RKO (cell line): ENCODE results near the gene ZSCAN25.
"Not testable (repeated sequence)": the region's sequence is repeated elsewhere in the genome, so short reads cannot be mapped to it uniquely, and the experiment has no call there.

Experiments used
- DNase-seq: peaks from one replicate; pipeline ENCODE4 v3.0.0-alpha.2; 2016; ENCODE audit warnings: low spot score

The ZSCAN25 gene

GRCh38 chr7:99616359-99617191 lies at the start of gene ZSCAN25:
Gene ZSCAN25 (plus strand): TSS chr7:99616946. CDS start chr7:99619607, 2,661 bp downstream.
- peak; percentile 98 for DNase-seq

- DNase-seq = not testable (repeated sequence)
Observed at GRCh38 chr7:99568770-99569169, 48.0 kb upstream of the ZSCAN25 start.

DNA sequence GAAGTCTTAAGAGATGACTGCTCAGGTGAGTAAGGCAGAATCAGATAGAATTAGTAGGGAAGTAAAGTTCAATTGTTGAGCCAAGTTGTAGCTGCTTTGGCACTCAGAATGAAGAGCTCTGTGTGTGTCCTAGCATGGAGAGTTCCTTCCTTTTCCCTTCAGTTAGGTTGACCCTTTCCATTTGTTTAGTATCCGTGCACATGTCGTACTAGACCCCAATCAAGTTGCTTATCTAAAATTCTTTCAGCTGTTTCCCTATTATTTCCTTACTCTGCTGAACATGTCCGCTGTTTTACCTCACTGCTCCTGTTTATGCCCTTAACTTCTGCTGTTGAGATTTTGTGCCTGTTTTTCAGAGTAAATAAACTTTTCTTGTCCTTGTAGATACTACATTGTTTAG lies 45.0 kb upstream of the ZSCAN25 start:
- no peak for DNase-seq

DNA sequence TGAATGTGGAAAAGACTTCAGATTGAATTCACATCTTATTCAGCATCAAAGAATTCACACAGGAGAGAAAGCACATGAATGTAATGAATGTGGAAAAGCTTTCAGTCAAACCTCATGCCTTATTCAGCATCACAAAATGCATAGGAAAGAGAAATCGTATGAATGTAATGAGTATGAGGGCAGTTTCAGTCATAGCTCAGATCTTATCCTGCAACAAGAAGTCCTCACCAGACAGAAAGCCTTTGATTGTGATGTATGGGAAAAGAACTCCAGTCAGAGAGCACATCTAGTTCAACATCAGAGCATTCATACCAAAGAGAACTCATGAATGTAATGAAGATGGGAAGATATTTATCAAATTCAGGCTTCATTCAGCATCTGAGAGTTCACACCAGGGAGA lies 43.5 kb upstream of the ZSCAN25 start:
- no peak for DNase-seq

GRCh38 chr7:99576251-99576650 lies 40.5 kb upstream of the ZSCAN25 start:
- DNase-seq = no peak

DNA sequence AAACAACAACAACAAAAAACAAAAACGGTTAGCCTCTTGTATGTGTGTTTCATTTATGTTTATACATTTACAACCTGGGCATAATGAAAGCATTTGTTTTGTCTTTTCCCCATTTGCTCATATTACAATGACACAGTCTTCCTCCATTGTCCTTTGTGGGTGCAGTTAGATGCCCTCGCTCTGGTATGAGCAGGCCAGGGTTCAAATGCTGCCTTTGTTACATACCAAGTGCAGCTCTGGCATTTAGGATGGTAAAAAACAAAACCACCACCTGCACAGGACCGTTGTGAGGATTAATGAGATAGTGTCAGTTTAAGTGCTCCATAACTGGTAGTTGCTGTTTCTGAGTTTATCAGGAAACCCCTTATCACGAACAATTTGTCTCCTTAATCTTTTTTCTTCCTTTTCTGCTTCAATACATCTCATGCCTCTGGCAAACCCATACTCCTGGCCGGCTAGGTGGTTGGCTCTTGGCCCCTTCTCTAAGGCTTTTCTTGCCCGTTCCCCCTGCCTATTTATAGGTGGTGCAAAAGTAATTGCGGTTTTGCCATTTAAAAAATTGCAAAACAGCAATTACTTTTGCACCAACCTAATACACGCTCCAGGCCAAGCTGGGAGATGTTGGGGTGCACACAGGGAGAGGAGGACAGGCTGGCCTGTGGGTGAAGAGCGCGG lies 37.3 kb upstream of the ZSCAN25 start:
- DNase-seq = no peak

DNA sequence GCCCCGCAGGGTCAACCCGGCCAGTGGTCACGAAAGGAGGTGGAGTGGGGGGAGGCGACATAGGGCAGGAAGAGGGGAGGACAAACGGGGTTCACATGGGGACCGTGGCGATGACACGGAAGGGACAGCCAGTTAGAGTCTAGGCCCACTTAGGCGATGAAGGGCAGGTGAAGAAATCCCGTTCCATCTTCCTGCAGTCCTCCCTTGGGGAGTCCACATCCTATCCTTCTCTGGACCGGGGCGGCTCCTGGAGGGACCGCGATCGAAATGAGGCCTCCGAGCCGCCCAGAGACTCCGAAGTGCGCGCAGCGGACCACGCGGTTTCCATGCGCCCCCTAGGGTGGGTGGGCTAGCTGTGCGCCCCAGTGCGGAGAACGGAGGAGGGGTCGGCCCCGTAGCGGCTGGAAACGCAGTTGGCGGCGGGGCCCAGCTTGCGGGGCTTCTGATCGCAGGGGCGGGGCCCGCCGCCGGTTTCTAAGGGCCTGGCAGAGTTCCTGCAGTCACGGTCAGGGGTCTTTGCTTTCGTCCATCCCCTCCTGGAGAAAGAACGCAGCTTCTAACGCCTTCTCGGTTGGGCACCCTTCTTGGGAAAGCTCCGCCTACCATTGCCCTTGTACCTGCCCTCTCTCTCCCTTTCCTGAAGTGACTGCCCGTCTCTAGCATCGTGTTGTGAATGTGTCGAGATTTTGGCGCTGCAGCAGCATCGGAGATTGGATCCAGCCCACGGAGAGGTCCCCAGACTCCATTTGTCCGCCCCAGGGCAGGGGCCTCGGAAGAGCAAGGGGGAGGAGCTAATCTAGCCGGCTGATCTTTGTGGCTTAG lies 36.6 kb upstream of the ZSCAN25 start:
- no peak for DNase-seq

DNA sequence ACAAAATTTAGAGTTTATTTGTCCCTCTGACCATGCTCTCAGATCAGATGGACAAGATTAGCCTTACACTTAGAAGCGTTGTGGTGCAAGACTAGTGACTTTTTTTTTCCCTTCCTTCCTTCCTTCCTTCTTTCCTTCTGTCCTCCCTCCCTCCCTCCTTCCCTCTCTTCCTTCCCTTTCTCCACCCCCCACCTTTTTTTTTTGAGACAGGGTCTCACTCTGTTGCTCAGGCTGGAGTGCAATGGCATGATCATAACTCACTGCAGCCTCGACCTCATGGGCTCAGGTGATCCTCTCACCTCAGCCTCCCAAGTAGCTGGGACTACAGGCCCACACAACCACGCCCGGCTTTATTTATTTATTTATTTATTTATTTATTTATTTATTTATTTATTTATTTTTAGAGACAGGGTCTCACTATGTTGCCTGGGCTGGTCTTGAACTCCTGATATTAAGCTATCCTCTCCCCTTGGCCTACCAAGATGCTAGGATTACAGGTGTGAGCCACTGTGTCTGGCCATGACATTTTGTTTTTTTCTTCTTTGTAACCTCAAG lies 35.9 kb upstream of the ZSCAN25 start:
- not testable (repeated sequence) for DNase-seq

- no peak for DNase-seq
Observed at GRCh38 chr7:99588868-99589267, 27.9 kb upstream of the ZSCAN25 start.

DNA sequence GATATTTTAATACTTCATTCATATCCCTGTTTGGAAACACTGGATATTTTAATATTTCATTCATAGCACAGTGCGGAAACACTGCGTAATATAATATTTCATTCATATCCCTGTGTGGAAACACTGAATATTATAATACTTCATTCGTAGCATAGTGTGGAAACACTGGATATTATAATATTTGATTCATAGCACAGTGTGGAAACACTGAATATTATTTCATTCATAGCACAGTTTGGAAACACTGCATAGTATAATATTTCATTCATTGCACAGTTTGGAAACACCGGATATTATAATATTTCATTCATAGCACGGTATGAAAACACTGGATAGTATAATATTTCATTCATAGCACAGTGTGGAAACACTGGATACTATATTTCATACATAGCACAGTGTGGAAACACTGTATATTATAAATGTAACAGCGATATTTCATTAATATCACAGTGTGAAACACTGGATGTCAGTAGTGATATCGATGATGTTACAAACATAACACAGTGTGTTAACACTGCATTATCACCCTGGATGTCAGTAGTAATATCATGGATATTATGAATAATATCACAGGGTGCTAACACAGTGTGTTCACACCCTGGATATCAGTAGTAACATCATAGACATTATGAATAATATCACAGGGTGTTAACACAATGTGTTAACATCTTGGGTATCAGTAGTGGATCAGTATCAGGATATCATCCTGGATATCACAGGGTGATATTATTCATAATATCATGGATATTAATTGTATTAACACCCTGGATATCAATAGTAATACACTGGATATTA lies 21.6 kb upstream of the ZSCAN25 start:
- no peak for DNase-seq

DNA sequence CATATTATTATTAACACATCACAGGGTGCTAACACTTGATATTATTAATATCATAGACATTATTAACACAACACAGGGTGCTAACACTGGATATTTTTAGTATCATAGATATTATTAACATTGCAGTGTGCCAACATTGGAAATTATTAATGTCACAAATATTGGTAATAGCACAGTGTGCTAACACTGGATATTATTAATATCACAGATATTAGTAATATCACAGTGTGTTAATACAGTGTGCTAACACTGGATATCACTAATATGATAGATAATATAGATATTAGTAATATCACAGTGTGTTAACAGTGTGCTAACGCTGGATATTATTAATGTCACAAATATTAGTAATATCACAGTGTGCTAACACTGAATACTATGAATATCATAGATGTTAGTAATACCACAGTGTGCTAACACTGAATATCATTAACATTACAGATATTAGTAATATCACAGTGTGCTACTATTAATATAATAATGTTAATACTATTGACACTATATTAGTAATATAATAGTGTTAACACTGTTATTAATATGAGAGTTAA lies 20.3 kb upstream of the ZSCAN25 start:
- no peak for DNase-seq

DNA sequence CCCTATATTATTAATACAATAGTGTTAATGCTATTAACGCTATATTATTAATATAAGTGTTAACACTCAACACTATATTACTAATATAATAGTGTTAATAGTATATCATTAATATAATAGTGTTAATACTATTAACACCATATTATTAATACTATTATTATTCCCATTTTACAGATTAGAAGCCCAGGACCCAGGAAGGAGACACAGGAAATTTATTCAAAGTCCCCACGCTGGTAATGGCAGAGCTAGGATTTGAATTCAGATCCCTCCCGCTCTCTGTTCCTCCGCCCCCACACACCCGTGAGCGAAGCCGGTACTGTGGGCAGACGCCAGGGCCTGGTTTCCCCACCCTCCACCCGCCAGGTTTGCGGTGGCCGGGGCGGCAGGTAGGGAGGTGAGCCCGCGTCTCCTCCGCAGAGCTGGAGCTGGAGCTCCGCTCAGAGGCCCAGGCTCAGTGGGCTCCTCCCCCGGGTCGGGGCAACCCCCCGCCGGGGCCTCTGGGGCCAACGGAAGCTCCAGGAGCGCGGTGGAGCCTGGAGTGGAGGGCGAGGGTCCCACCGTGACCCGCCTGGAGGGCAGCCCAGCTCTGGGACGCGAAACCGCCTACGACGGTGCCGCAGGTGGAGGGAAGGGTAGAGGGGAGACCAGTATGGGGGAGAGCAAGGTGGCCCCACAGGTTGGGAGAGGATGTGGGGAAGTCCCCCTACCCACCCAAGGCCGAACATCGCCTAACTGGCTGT lies 18.8 kb upstream of the ZSCAN25 start, which contains the start of gene TMEM225B:
Gene TMEM225B (plus strand): TSS at position 506 of the 740 bp plus-strand sequence. CDS start 6,122 bp downstream, outside the sequence.
- no peak for DNase-seq

DNA sequence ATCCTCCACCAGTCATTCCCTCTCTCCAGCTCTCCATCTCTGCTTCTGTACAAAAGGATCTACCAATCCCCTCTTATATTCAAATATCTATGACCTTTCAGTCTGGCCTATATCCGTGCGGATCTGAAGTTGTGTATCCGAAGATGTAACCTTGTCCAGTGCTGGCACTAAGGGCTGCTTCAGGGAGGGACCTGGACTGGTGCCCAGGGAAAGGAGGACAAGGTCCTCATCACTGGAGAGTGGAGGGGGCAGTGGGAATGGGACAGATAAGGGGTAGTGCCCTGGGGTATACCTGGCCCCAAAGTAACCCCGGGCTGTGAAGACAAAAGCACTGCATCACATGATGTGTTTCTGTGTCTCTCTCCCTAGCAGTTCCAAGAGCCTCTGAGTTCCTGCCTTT lies 16.9 kb upstream of the ZSCAN25 start:
- DNase-seq = no peak

GRCh38 chr7:99601656-99602310 lies 15.0 kb upstream of the ZSCAN25 start:
- no peak for DNase-seq

DNA sequence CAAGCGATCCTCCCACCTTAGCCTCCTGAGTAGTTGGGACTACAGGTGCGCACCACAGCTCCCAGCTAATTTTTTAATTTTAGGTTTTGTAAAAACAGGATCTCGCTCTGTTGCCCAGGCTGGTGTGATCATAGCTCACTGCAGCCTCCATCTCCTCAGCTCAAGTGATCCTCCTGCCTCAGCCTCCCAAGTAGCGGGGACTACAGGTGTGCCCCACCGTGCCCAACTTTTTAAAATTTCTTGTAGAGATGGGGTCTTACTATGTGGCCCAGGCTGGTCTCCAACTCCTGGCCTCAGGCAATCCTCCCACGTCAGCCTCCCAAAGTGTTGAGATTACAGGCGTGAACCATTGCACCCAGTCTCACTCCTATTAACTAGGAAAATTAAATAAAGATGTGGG lies 11.2 kb upstream of the ZSCAN25 start:
- no peak for DNase-seq

DNA sequence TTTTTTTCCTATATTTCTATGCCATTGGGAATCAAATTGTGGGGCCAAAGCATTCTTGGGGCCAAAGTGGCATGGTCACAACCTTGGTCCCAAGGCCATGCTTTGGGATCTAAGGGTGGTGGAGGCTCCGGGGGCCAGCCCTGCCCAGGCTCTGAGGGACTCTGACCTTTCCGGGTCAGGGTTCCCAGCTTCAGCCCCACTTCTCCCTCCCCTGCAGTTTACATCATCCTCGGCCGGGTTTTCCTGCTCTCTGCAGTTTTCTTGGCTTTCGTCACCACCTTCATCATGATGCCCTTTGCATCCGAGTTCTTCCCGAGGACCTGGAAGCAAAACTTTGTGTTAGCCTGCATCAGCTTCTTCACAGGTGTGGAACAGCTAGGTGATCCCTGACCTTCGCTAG lies 10.2 kb upstream of the ZSCAN25 start:
- DNase-seq = no peak

- no peak for DNase-seq
Observed at GRCh38 chr7:99607548-99607947, 9.2 kb upstream of the ZSCAN25 start.

DNA sequence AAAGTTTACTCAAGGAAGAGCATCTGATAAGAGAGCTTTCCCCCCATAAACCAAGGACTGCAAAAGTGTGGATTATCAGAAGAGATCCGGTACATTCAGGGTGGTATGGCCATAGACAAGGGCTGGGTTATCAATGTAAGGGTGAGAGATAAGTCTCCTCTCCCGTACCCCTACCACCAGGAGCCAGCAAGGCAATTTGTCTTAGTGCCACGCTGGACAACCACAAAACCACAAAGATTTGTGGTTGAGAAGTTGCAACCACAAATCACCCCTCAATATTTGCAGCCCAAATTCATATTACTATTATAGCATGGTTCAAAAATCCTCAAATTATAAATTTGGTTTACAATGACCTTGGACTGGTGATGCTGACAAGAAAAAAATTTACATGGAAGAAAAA lies 2.3 kb upstream of the ZSCAN25 start:
- no peak for DNase-seq

DNA sequence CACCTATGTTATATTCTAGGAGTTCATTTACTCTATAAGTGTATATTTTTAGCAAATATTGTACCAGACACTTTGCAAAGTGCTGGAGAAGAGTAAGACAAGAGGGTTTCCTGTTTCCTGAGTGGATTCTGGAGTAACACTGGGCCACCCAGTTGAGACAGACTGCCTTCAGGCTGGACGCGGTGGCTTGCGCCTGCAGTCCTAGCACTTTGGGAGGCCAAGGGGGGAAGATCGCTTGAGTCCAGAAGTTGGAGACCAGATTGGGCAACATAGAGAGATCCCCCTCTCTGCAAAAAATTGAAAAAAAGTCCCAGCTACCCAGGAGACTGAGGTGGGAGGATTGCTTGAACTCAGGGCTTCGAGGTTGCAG lies 772 bp upstream of the ZSCAN25 start:
- no peak for DNase-seq
